Neural progenitor cell (in vitro differentiated cells): ENCODE results near the gene TBX20. TPM values are rescaled to one million over a fixed set of nuclear protein-coding genes. Genes with fewer than 3 reads are reported as not detected.
"Not testable (repeated sequence)": the region's sequence is repeated elsewhere in the genome, so short reads cannot be mapped to it uniquely, and the experiment has no call there.

ENCODE experiments used
- DNase-seq: peaks from one replicate; pipeline ENCODE4 v3.0.0-alpha.2; 2016; ENCODE audit warnings: low spot score
- H2AFZ ChIP-seq: fragments of 200-600 bp; sonication (generic); replicated peaks from 2 replicates; pipeline ENCODE4 v1.6.1; 2016; ENCODE audit warnings: antibody characterized with exemption
- H3F3A ChIP-seq: fragments of 200-600 bp; sonication (generic); 2 replicates; pipeline ENCODE4 v1.6.1; 2016; ENCODE audit warnings: antibody characterized with exemption, low read depth
- H3K27ac ChIP-seq: fragments of 200-600 bp; sonication (generic); 2 replicates; pipeline ENCODE4 v1.5.1; 2016; ENCODE audit warnings: mild to moderate bottlenecking
- H3K27me3 ChIP-seq: fragments of 200-600 bp; sonication (generic); 2 replicates; pipeline ENCODE4 v1.6.1; 2016; ENCODE audit warnings: mild to moderate bottlenecking, moderate library complexity
- H3K36me3 ChIP-seq: fragments of 200-600 bp; sonication (generic); 2 replicates; pipeline ENCODE4 v1.5.1; 2016
- H3K4me1 ChIP-seq: fragments of 200-600 bp; sonication (generic); 2 replicates; pipeline ENCODE4 v1.6.1; 2016; ENCODE audit warnings: mixed run types
- H3K4me2 ChIP-seq: fragments of 200-600 bp; sonication (generic); 2 replicates; pipeline ENCODE4 v1.6.1; 2016
- H3K4me3 ChIP-seq: fragments of 200-600 bp; sonication (generic); 2 replicates; pipeline ENCODE4 v1.5.1; 2016
- H3K79me2 ChIP-seq: fragments of 200-600 bp; sonication (generic); 2 replicates; pipeline ENCODE4 v1.6.1; 2016; ENCODE audit warnings: low read depth
- H3K9ac ChIP-seq: fragments of 200-600 bp; sonication (generic); 2 replicates; pipeline ENCODE4 v1.6.1; 2016
- H3K9me3 ChIP-seq: fragments of 200-600 bp; sonication (generic); 2 replicates; pipeline ENCODE4 v1.5.1; 2016; ENCODE audit warnings: low read depth
- H4K20me1 ChIP-seq: fragments of 200-600 bp; sonication (generic); 2 replicates; pipeline ENCODE4 v1.6.1; 2016; ENCODE audit warnings: low read depth
- H3K27ac Mint-ChIP-seq: 3 replicates; pipeline ENCODE4 v1.8.0; 2021; ENCODE audit warnings: mixed read lengths
- H3K27me3 Mint-ChIP-seq: 2 replicates; pipeline ENCODE4 v1.8.0; 2022; ENCODE audit warnings: low read depth, mild to moderate bottlenecking, inconsistent platforms, moderate library complexity, mixed read lengths; ENCODE audit not compliant: insufficient read depth
- H3K36me3 Mint-ChIP-seq: 3 replicates; pipeline ENCODE4 v1.8.0; 2021; ENCODE audit warnings: mixed read lengths
- H3K4me1 Mint-ChIP-seq: 3 replicates; pipeline ENCODE4 v1.8.0; 2021; ENCODE audit warnings: mixed read lengths
- H3K4me3 Mint-ChIP-seq: 3 replicates; pipeline ENCODE4 v1.8.0; 2021; ENCODE audit warnings: mild to moderate bottlenecking, moderate library complexity, mixed read lengths
- H3K9me3 Mint-ChIP-seq: 3 replicates; pipeline ENCODE4 v1.8.0; 2020; ENCODE audit warnings: mixed read lengths
- CTCF ChIP-seq: fragments of 200-600 bp; sonication (generic); IDR thresholded peaks from 2 replicates; pipeline ENCODE4 v1.5.1; 2017; ENCODE audit warnings: antibody characterized with exemption, mild to moderate bottlenecking
- total RNA-seq: library from RNA; depleted of rRNA; stranded (reverse); fragments of >200 nt; gene quantifications from 2 replicates; pipeline ENCODE4 v1.2.3, GENCODE V29; 2015; ENCODE audit warnings: low replicate concordance

TBX20 gene
- total RNA-seq, 1 donor from 2014 or later, result not detected

DNA sequence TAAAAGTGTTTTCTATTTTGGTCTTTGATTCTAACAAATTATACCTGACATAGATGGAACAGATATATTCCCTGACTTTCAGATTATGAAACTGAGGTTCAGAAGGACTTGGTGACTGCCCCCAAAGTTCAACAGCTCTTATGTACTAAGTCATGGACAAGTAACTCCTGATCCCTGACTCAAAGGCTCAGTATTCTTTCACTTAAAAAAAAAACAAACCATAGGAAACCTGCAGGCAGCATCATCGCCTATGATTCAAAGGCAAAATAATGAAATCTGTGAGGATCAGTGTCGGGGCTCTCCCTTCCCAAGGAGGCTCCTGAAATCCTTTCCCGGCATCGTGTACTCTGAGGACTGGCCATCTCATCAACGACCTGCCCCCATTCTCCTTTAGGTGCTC is 49.9 kb downstream of the TBX20 start:
- not testable (repeated sequence) for H3K4me3 Mint-ChIP-seq, H3K4me2 ChIP-seq, DNase-seq, H3K4me3 ChIP-seq, H3K27me3 ChIP-seq, H3K36me3 ChIP-seq, H4K20me1 ChIP-seq, H3K27ac Mint-ChIP-seq, H3K27me3 Mint-ChIP-seq, H3K9me3 ChIP-seq, H3K9ac ChIP-seq, H2AFZ ChIP-seq, H3K79me2 ChIP-seq, H3K27ac ChIP-seq, H3K4me1 ChIP-seq, H3K36me3 Mint-ChIP-seq, H3K4me1 Mint-ChIP-seq, H3K9me3 Mint-ChIP-seq, H3F3A ChIP-seq

- not testable (repeated sequence) for H3K27ac ChIP-seq
Measured at GRCh38 chr7:35202353-35202752, 51.5 kb downstream of the TBX20 start.

DNA sequence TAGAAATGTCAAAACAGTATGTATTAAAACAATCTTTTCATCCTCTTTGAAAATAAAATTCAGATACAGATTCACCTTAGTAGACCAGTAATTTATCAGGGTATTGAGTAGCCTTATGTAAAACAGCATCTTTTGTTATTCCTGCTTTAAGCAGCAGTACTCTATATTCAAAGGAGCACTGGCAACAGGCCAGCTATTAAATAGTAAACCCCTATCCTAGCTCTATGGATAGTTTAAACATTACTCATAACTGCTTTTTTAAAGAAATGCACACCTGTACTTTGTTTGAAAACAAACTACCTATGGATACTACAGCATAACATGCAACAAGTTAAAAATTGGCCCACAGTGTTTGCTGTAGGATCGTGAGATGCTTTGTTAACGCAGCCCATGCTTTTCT is 53.7 kb downstream of the TBX20 start:
- not testable (repeated sequence) for H3K9me3 Mint-ChIP-seq, H3K9ac ChIP-seq, H3K4me2 ChIP-seq, H3K4me1 ChIP-seq, H3K27ac ChIP-seq, H3K36me3 ChIP-seq, H3K79me2 ChIP-seq, H4K20me1 ChIP-seq, H2AFZ ChIP-seq, H3K4me1 Mint-ChIP-seq, H3K9me3 ChIP-seq, H3K4me3 Mint-ChIP-seq, H3F3A ChIP-seq, H3K27me3 Mint-ChIP-seq, DNase-seq, H3K4me3 ChIP-seq, H3K27ac Mint-ChIP-seq, H3K27me3 ChIP-seq, H3K36me3 Mint-ChIP-seq

More at GRCh38 chr7:35202353-35202752, 51.5 kb downstream of the TBX20 start:
- not testable (repeated sequence) for H3K27me3 Mint-ChIP-seq, H2AFZ ChIP-seq, H3K4me1 ChIP-seq, H3K4me3 ChIP-seq, H3K9me3 Mint-ChIP-seq, H3K4me2 ChIP-seq, H4K20me1 ChIP-seq, DNase-seq, H3K4me1 Mint-ChIP-seq, H3K9ac ChIP-seq, H3K27ac Mint-ChIP-seq, H3F3A ChIP-seq, H3K27me3 ChIP-seq, H3K36me3 Mint-ChIP-seq, H3K36me3 ChIP-seq, H3K9me3 ChIP-seq, H3K79me2 ChIP-seq, H3K4me3 Mint-ChIP-seq

GRCh38 chr7:35198370-35199140 is 55.3 kb downstream of the TBX20 start:
- H3K27me3 ChIP-seq, H3K36me3 ChIP-seq, H3K4me3 ChIP-seq, H2AFZ ChIP-seq, H3K27ac Mint-ChIP-seq, H3K27ac ChIP-seq, H3K4me2 ChIP-seq, H3K36me3 Mint-ChIP-seq, H3F3A ChIP-seq, H3K79me2 ChIP-seq, H3K9me3 ChIP-seq, H4K20me1 ChIP-seq, H3K27me3 Mint-ChIP-seq, H3K9ac ChIP-seq, H3K4me1 Mint-ChIP-seq, H3K4me3 Mint-ChIP-seq, H3K9me3 Mint-ChIP-seq, H3K4me1 ChIP-seq, DNase-seq: not testable (repeated sequence)

DNA sequence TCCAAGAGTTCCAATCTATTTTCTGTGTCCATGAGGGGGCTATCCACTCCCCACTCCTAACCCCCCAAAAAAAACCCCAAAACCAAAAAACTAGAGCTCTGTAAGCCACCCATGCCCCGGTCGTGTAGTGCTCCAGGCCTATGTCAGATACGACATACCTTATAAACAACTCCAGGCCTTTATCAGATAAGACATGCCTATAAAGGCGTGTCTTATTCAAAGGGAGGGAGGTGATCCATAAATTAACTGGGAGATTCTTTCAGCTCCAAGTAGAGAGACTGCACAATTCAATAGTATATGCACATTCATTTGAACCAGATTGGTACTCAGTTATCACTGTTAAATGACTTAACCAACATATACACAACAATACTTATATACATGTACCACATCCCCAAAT is 62.3 kb downstream of the TBX20 start:
- H3K27me3 ChIP-seq, result peaks cover 26% of the 10 kb centered on the region
- H3K9ac ChIP-seq, H3K4me1 Mint-ChIP-seq, H3K36me3 Mint-ChIP-seq, H4K20me1 ChIP-seq, H3K79me2 ChIP-seq, H3K36me3 ChIP-seq, H2AFZ ChIP-seq, H3K9me3 Mint-ChIP-seq, H3K4me3 Mint-ChIP-seq, H3K4me1 ChIP-seq, H3K27ac Mint-ChIP-seq, H3F3A ChIP-seq, H3K4me2 ChIP-seq, H3K4me3 ChIP-seq, DNase-seq, H3K27ac ChIP-seq, H3K9me3 ChIP-seq: not testable (repeated sequence)
- peaks cover 13% of the 10 kb centered on the region for H3K27me3 Mint-ChIP-seq

DNA sequence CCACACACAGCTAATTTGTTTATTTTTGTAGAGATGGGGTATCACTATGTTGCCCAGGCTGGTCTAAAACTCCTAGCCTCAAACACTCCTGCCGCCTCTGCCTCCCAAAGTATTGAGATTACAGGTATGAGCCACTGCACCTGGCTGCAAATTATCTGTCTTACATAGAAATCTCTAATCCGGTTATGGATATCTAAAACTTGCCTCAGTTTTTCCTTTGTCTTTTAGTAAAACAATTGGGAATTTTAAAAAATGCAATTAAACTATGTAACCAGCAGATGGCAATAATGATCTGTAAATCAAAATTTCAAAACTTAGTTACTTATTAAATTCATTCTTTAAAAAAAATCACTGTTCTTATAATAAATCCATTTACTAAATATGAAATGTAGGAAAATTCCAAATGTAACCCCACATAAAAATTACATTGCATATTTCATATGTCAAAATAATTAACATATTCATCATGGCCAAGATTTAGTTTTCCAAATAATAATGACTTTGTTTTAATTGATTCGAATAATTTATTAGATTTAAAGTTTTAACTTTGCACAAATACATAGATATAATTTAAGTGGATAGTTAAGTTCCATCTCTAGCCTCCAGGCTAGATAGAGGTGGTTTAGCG is 63.6 kb downstream of the TBX20 start:
- not testable (repeated sequence) for H3K27ac ChIP-seq, H3F3A ChIP-seq, H3K4me2 ChIP-seq, H3K36me3 Mint-ChIP-seq, H2AFZ ChIP-seq, H3K4me1 ChIP-seq, H3K36me3 ChIP-seq, H3K4me3 ChIP-seq, H3K27ac Mint-ChIP-seq, DNase-seq, H4K20me1 ChIP-seq, H3K9me3 Mint-ChIP-seq, H3K9me3 ChIP-seq, H3K4me1 Mint-ChIP-seq, H3K79me2 ChIP-seq, H3K9ac ChIP-seq, H3K4me3 Mint-ChIP-seq
- peak; percentile 34 for TF ChIP-seq CTCF
- H3K27me3 ChIP-seq, result peaks cover 39% of the 10 kb centered on the region
- peaks cover 14% of the 10 kb centered on the region for H3K27me3 Mint-ChIP-seq
